ENCODE results near the gene KLK12. TPM values are rescaled to one million over a fixed set of nuclear protein-coding genes. Genes with fewer than 3 reads are reported as not detected.

KLK12 gene
- polyA plus RNA-seq, 1 donor (not counting 4 experiments of a cell fraction or from before 2014, with no cell fraction given) = not detected

- Histone ChIP-seq H3K36me3 (ENCODE audit: control insufficient read depth in 2 of 2, extremely low read depth in 1 of 2, insufficient read depth in 2 of 2, low read length in 2 of 2) (no peaks in the 10 kb centered on the region), H3K9ac (ENCODE audit: control insufficient read depth, extremely low read depth, insufficient read depth, low read length) (no peak overlapping the region), H3K4me1 (ENCODE audit: control insufficient read depth, extremely low read depth, insufficient read depth, low read length) (peaks cover 3% of the 10 kb centered on the region), H3K9me3 (ENCODE audit: control insufficient read depth, low read depth, low read length) (no peaks in the 10 kb centered on the region), H4K20me1 (ENCODE audit: control insufficient read depth, extremely low read depth, insufficient read depth, low read length) (no peaks in the 10 kb centered on the region), H3K4me3 (ENCODE audit: control insufficient read depth in 2 of 3, extremely low read depth in 1 of 3, insufficient read depth in 2 of 3, low read depth in 1 of 3, low read length in 3 of 3) (no peak overlapping the region), H2AFZ (ENCODE audit: control insufficient read depth, low read length) (no peak overlapping the region), H3K27me3 (ENCODE audit: control insufficient read depth, extremely low read depth, insufficient read depth, low read length) (peaks cover 21% of the 10 kb centered on the region), H3K9me1 (ENCODE audit: control insufficient read depth, extremely low read depth, insufficient read depth, low read length) (no peaks in the 10 kb centered on the region), H3K79me2 (ENCODE audit: control insufficient read depth, insufficient read depth, low read length) (no peaks in the 10 kb centered on the region), H3K4me2 (ENCODE audit: control insufficient read depth, extremely low read depth, insufficient read depth, low read depth, low read length) (no peak overlapping the region), H3K27ac (ENCODE audit: control insufficient read depth, insufficient read depth, low read length) (no peak overlapping the region)
- TF ChIP-seq CTCF (optimal IDR thresholded peaks at IDR 0.05 in 1 of 3, IDR thresholded peaks at IDR 0.05 in 1 of 3, conservative IDR thresholded peaks at IDR 0.05 in 1 of 3; ENCODE audit: extremely low read depth in 1 of 3, insufficient read depth in 2 of 3, low read length in 3 of 3) (no peak), EZH2 (IDR thresholded peaks at IDR 0.05; ENCODE audit: low read length) (no peak)
- dilution Hi-C loops (cut with MboI; ENCODE audit: extremely low pct_ligation_motif_present, low sequenced_read_pairs) = no loop called here
- DNase-seq (ENCODE audit: low read depth, low spot score) (no peak), FAIRE-seq (no peak)
Observed at GRCh38 chr19:51063664-51064063, 28.9 kb upstream of the KLK12 start.

GRCh38 chr19:51060973-51061372 is 26.2 kb upstream of the KLK12 start:
- FAIRE-seq (no peak), DNase-seq (ENCODE audit: low read depth, low spot score) (no peak)
- no peaks in the 10 kb centered on the region for H3K36me3 ChIP-seq (ENCODE audit: control insufficient read depth in 2 of 2, extremely low read depth in 1 of 2, insufficient read depth in 2 of 2, low read length in 2 of 2)
- H3K9me1 ChIP-seq (ENCODE audit: control insufficient read depth, extremely low read depth, insufficient read depth, low read length) = no peaks in the 10 kb centered on the region
- H3K9ac ChIP-seq (ENCODE audit: control insufficient read depth, extremely low read depth, insufficient read depth, low read length) = no peak overlapping the region
- no peaks in the 10 kb centered on the region for H4K20me1 ChIP-seq (ENCODE audit: control insufficient read depth, extremely low read depth, insufficient read depth, low read length)
- no peak overlapping the region for H3K27ac ChIP-seq (ENCODE audit: control insufficient read depth, insufficient read depth, low read length)
- H3K9me3 ChIP-seq (ENCODE audit: control insufficient read depth, low read depth, low read length) = no peaks in the 10 kb centered on the region
- peaks cover 3% of the 10 kb centered on the region for H3K4me1 ChIP-seq (ENCODE audit: control insufficient read depth, extremely low read depth, insufficient read depth, low read length)
- H3K27me3 ChIP-seq (ENCODE audit: control insufficient read depth, extremely low read depth, insufficient read depth, low read length) = peaks cover 21% of the 10 kb centered on the region
- no peak overlapping the region for H3K4me3 ChIP-seq (ENCODE audit: control insufficient read depth in 2 of 3, extremely low read depth in 1 of 3, insufficient read depth in 2 of 3, low read depth in 1 of 3, low read length in 3 of 3)
- no peaks in the 10 kb centered on the region for H3K79me2 ChIP-seq (ENCODE audit: control insufficient read depth, insufficient read depth, low read length)
- dilution Hi-C loops (cut with MboI; ENCODE audit: extremely low pct_ligation_motif_present, low sequenced_read_pairs) = no loop called here
- H2AFZ ChIP-seq (ENCODE audit: control insufficient read depth, low read length) = no peak overlapping the region
- no peak overlapping the region for H3K4me2 ChIP-seq (ENCODE audit: control insufficient read depth, extremely low read depth, insufficient read depth, low read depth, low read length)
- TF ChIP-seq EZH2 (IDR thresholded peaks at IDR 0.05; ENCODE audit: low read length) (no peak), CTCF (optimal IDR thresholded peaks at IDR 0.05 in 1 of 3, IDR thresholded peaks at IDR 0.05 in 1 of 3, conservative IDR thresholded peaks at IDR 0.05 in 1 of 3; ENCODE audit: extremely low read depth in 1 of 3, insufficient read depth in 2 of 3, low read length in 3 of 3) (no peak)
